ENCODE results near the gene SH2D7. TPM values are rescaled to one million over a fixed set of nuclear protein-coding genes. Genes with fewer than 3 reads are reported as not detected.
"Not testable (repeated sequence)": the region's sequence is repeated elsewhere in the genome, so short reads cannot be mapped to it uniquely, and the experiment has no call there.

The SH2D7 gene
- polyA plus RNA-seq, 1 donor: 0.98 TPM

DNA sequence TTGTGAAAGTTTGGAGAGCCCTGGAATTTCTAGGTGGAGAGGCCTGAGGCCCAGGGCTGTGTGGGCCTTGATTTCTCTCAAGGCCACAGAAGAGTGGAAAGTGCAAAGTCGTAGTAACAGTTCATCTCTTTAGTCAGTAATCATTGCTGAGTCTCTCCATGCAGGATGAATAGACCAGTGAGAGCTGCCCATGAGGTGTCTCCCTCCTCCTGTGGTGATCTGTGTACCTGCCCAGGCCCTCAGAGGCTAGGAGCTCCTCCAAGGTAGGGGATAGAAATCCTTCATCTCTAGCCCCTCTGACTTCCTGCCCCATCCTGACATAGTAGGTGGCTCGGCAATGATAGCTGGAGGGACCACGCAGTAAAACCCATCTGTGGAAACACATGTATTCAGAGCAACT lies 50.0 kb downstream of the SH2D7 start:
- DNase-seq: no peak

DNA sequence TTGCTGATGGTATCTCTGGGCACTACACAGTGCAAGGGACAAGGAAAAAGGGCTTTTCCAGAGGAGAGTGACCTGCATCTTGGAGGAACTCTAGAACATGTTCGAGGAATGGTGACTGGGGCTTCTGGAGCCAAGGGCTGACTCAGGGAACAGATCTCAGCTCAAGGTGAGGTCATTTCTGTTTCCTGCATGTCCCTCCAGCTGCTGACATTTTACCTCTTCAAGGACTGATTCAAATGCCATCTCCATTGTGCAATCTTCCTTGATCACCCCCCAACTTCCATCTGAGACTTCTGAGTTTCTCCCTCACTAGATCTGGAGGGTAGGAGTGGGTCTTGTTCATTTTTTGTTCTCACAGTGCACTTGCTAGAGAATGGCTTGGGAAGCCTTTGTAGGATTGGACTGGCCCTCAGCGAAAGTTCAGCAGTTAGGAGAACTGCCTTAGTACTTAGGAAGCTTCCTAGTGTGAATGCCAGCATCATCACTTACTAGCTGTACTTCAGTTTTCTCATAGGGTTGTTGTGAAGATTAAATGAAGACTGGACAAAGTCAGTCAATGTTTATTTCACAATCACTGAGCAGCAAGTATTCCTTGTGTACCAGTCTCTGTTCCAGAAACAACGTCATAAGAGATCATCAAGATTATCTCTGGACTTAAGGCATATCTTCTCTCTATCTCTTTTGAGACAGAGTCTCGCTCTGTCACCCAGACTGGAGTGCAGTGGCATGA lies 54.2 kb downstream of the SH2D7 start:
- DNase-seq: no peak

DNA sequence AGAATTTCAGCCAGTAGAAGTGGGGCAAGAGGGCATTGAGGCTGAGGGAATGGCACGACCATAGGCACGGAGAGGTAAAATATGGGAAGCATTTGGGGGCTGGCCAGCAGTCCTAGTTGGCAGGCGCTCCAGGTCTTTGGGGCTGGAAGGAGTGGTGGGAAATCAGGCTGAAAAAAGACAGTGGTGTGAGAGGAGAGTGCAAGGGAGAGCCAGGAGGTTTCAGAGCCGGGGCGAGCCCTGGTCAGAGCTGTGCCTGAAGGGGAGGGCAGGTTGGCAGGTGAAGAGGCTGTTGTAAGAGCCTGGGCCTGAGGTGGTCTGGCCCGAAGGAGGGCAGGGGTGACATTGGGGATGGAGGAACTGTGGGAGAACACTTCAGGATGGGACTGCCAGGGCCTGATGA lies 55.2 kb downstream of the SH2D7 start:
- no peak for DNase-seq

DNA sequence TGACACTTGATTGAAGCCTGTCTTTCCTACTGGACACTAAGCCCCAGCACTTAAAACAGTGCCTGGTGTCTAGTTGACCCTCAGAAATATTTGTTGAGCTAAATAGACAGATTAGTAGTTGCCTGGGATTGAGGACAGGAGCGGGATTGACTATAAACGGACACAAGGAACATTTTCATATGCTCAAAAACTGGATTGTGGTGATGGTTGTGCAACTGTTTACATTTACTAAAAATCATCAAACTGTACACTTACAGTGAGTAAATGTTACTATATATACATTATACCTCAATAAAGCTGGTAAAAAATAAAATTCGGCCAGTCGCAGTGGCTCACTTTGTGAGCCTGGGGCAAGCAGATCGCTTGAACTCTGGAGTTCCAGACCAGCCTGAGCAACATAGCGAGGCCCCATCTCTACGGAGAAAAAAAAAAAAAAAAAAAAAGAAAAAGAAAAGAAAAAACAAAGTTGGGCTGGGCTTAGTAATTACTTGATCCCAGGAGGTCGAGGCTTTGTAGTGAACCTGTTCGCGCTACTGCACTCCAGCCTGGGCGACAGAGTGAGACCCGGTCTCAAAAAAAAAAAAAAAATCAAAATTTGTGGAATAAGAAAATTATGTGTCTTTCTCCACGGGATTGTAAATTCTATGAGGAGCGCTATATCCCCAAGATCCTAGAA lies 56.2 kb downstream of the SH2D7 start:
- no peak for DNase-seq

DNA sequence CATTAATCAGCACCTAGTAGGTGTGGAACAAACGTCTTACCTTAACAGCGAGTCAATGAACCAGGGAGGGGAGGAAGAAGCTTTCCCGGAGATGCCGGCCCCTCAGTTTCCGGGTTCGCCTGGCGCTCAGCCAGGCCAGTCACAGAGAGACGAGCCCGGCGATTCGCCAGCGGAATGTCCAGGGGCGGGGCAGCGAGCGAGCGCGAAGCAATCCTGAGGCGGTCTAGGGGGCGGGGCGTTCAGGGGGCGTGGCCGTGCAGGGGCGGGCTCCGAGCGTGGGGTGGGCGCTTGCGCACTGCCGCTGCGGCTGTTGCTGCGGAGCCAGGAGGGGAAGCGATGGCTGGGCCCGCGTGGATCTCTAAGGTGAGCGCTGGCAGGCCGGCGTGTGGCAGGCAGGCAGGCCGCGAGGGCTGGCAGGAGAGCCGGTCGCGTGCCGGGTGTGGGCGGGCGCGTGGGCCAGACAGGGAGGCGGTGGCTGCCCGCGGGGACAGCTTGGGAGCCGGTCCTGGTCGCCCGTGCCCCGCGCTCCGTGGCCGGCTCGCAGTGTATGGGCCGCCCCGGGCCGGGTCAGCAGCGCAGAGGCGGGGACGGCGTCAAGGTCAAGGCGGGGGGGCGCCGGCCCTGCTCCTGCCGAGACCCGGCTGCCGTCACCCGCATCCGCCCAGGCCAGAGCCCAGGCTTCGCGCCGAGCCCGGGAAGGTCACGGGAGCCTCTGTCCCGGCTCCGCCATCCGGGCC lies 56.9 kb downstream of the SH2D7 start, which contains the start of gene IDH3A:
Gene IDH3A, plus strand, starts transcription at position 295 of the 737 bp plus-strand sequence. Its CDS starts 42 bp downstream, at position 337.
- DNase-seq: peak; percentile 98

DNA sequence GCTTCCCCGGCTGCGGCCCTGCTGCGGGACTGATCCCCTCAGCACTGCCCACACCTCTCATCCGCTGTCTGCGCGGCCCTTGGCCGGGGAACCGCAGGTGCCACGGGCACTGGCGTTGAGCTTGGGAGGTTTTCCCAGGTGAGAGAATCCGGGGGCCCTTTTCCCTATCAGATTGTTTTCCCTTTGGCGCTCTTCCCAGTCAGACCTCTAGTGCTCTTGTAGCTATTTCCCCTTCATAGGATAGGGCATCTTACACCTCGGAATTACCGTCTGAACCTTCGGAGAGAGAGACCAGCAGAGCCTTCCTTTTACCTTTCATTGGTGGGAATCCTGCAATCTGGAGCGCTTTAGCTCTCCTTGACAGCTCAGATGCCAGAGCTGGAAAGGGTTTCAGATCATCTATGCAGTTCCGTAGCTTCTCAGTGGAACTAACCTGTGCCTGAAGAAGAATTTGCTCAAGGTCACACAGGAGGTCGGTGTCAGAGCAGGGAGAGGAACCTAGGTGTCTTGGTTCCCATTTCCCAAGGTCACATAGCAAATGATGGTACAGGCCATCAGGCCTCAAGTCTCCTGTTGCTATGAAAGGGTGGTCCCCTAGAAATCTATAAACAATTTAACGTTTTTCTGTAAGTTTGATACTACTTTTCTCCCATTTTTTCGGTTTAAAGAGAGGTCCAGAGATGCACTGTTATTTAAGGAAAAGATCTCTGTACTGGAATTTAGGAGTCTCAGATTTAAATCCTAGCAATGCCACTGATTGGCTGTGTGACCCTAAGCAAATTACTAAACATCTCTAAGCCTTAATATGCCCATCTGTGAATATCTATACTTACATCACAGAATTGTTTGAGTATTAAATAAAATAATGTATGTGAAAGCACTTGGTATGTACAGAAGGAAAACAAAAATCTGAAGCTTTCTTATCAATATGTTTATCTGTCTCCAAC lies 57.7 kb downstream of the SH2D7 start:
- no peak for DNase-seq

DNA sequence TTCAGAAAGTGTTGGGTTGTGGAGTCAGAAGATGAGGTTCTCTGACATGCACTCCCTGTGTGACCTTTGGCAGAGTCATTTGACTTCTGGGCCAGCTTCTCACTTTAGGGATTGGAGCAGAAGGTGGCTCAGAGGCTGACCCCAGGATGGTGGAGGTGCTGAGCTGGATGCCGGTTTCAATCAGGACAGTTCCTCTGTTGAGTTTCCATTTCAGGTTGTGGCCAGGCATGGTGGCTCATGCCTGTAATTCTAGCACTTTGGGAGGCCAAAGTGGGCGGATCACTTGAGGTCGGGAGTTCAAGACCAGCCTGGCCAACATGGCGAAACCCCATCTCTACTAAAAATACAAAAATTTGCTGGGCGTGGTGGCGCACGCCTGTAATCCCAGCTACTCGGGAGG lies 58.7 kb downstream of the SH2D7 start:
- not testable (repeated sequence) for DNase-seq

Other genes with a start within 250 kb of the SH2D7 start
- 30.8 TPM for gene TBC1D2B, start 14.8 kb upstream of the SH2D7 start, polyA plus RNA-seq (ENCODE audit: insufficient read length)
- gene CIB2, start 38.9 kb downstream of the SH2D7 start, polyA plus RNA-seq (ENCODE audit: insufficient read length): 35.2 TPM
- 62.4 TPM for gene IDH3A, start 56.8 kb downstream of the SH2D7 start, polyA plus RNA-seq (ENCODE audit: insufficient read length)
- gene ACSBG1, start 142.0 kb downstream of the SH2D7 start, polyA plus RNA-seq (ENCODE audit: insufficient read length): 1.4 TPM
- gene DNAJA4, start 172.0 kb downstream of the SH2D7 start, polyA plus RNA-seq (ENCODE audit: insufficient read length): 37.6 TPM
- 131 TPM for gene SKIC8, start 207.0 kb downstream of the SH2D7 start, polyA plus RNA-seq (ENCODE audit: insufficient read length)
- gene CRABP1, start 247.8 kb downstream of the SH2D7 start, polyA plus RNA-seq (ENCODE audit: insufficient read length): 32.3 TPM

All from left kidney (tissue), 2 donors.